Measurements from ENCODE around the gene NFIX. TPM values are rescaled to one million over a fixed set of nuclear protein-coding genes. Genes with fewer than 3 reads are reported as not detected.

Gene NFIX
- 137 and 150 TPM in 2 replicates for total RNA-seq

GRCh38 chr19:12994701-12995595 is at the start of gene NFIX:
TSS of gene NFIX (plus strand) at chr19:12995475. CDS start at chr19:12995838, 363 bp downstream.

GRCh38 chr19:12945479-12946091 is 49.7 kb upstream of the NFIX start, which contains the start of gene RAD23A:
TSS of gene RAD23A (plus strand) at chr19:12945862. CDS start at chr19:12945949, 87 bp downstream.

GRCh38 chr19:12956446-12957388 is 38.6 kb upstream of the NFIX start, which contains the start of gene GADD45GIP1:
TSS of gene GADD45GIP1 (minus strand) at chr19:12957223. CDS start at chr19:12957212, 11 bp downstream.

DNA sequence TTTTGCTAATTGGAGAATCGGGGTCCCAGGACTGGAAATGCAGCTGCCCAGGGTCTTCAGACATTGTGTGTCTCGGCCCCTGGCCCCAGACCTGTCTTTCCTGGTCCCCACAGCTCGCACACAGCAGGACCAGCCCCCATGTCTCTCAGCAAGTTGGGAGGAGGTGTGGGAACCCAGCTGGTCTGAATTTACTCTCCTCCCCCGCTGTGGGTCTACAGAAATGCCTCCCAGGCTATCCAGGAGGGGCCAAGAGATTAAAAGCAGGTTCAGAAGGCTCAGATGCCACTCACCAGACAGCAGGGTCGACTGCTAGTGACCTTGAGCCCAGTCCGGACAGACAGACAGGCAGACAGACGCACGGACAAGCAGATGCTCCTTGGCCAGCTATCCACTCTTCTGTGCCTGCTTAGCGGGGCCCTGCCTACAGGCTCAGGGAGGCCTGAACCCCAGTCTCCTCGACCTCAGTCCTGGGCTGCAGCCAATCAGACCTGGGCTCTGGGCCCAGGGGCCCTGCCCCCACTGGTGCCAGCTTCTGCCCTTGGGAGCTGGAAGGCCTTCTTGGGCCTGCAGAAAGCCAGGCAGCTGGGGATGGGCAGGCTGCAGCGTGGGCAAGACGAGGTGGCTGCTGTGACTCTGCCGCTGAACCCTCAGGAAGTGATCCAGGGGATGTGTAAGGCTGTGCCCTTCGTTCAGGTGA is 25.8 kb upstream of the NFIX start, which contains the start of gene DAND5:
DAND5 (plus strand) TSS at position 285 of the 697 bp plus-strand sequence; CDS start at position 370, 85 bp downstream.

GRCh38 chr19:13102666-13103580 is 107.6 kb downstream of the NFIX start, which contains the start of gene LYL1:
TSS of gene LYL1 (minus strand) at chr19:13102858. CDS start at chr19:13101171, 1,687 bp downstream.

DNA sequence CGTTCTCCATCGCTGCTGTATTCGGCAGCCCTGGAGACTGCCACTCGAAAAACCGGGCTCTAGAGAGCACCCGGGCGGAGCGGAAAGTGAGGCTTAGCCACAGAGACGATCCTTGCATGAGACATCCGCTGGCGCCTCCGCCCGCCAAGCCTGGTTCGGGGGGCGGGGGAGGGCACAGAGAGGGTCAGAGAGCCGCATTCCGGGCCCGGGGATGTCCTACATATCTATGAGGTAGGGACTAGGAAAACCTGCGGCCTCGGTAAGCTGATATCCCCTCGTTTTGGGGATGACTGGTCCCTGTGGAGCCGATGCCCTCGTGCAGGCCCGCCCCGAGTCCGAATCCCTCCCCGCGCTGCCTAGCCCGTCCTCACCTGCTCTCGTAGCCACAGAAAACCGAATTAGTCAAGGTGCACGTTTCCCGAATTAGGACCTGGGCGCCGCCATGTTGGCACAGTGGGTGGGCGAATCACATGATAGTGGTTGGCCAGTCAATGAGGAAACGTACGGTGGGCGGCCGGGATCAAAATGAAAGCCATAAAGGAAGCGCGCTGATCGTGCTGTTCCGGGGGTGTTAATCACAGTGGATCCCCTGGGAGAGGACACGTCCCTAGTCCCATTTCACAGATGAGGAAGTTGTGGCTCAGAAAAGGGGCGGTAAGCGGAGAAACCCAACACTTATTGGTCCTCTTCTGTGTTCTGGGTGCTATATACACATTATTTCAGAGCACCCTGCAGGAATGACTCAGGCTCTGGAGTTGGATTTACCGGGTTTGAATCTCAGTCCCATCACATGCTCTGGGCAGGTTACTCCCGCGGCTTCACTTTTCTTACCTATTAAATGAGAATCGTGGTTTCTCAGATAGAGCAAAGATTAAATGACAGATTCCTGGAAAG is 121.3 kb downstream of the NFIX start, which contains the start of gene TRMT1:
TRMT1 (minus strand) TSS at position 459 of the 894 bp plus-strand sequence; CDS start at position 118, 341 bp downstream.

GRCh38 chr19:13117772-13118423 is 122.6 kb downstream of the NFIX start, which contains the start of gene NACC1:
TSS of gene NACC1 (plus strand) at chr19:13118264. CDS start at chr19:13135208, 16,944 bp downstream.

Other genes starting within 250 kb of the NFIX start
- gene BEST2, start 243.7 kb upstream of the NFIX start, total RNA-seq = not detected in 2 replicates
- 17.4 and 17.8 TPM in 2 replicates for gene HOOK2, start 219.9 kb upstream of the NFIX start, total RNA-seq
- gene JUNB, start 204.0 kb upstream of the NFIX start, total RNA-seq = 137 and 196 TPM in 2 replicates
- 169 and 213 TPM in 2 replicates for gene PRDX2, start 193.7 kb upstream of the NFIX start, total RNA-seq
- gene THSD8, start 193.4 kb upstream of the NFIX start, total RNA-seq = not detected in 2 replicates
- gene RNASEH2A, start 188.9 kb upstream of the NFIX start, total RNA-seq = 13.2 and 14.3 TPM in 2 replicates
- gene RTBDN, start 160.9 kb upstream of the NFIX start, total RNA-seq = not detected in 2 replicates
- 0.11 and 0.13 TPM in 2 replicates for gene MAST1, start 157.0 kb upstream of the NFIX start, total RNA-seq
- gene DNASE2, start 114.0 kb upstream of the NFIX start, total RNA-seq = 33.2 and 36.1 TPM in 2 replicates
- not detected in 2 replicates for gene KLF1, start 108.3 kb upstream of the NFIX start, total RNA-seq
- 21.2 and 26.3 TPM in 2 replicates for gene GCDH, start 104.3 kb upstream of the NFIX start, total RNA-seq
- 0.22 TPM in 1 of 2 replicates, not detected in the other for gene SYCE2, start 76.2 kb upstream of the NFIX start, total RNA-seq
- gene FARSA, start 61.8 kb upstream of the NFIX start, total RNA-seq = 28.4 and 31.1 TPM in 2 replicates
- gene CALR, start 56.9 kb upstream of the NFIX start, total RNA-seq = 2,132 and 2,659 TPM in 2 replicates
- 49.3 and 58.9 TPM in 2 replicates for gene RAD23A, start 49.6 kb upstream of the NFIX start, total RNA-seq
- 23.0 and 23.5 TPM in 2 replicates for gene GADD45GIP1, start 38.3 kb upstream of the NFIX start, total RNA-seq
- gene DAND5, start 25.9 kb upstream of the NFIX start, total RNA-seq = 0.11 TPM in 1 of 2 replicates, not detected in the other
- gene LYL1, start 107.4 kb downstream of the NFIX start, total RNA-seq = 1.3 and 1.4 TPM in 2 replicates
- gene TRMT1, start 121.3 kb downstream of the NFIX start, total RNA-seq = 18.8 and 21.3 TPM in 2 replicates
- 37.5 and 39.7 TPM in 2 replicates for gene NACC1, start 122.8 kb downstream of the NFIX start, total RNA-seq
- 49.4 and 55.1 TPM in 2 replicates for gene STX10, start 154.9 kb downstream of the NFIX start, total RNA-seq
- gene IER2, start 154.9 kb downstream of the NFIX start, total RNA-seq = 20.3 and 37.6 TPM in 2 replicates